K562 (cell line): ENCODE results near the gene FOXS1. TPM values are rescaled to one million over a fixed set of nuclear protein-coding genes. Genes with fewer than 3 reads are reported as not detected.
A peak's percentile ranks its signal among the peaks of the same experiment; 100 is the strongest.

Source experiments
- CBX1 ChIP-seq: sonication (generic); IDR thresholded peaks from 2 replicates; pipeline ENCODE4 v1.6.1; 2016; ENCODE audit warnings: antibody characterized with exemption, low read depth, mild to moderate bottlenecking
- CBX3 ChIP-seq, 2 experiments: IDR thresholded peaks; 1 replicate in 1 of 2; 2 replicates in 1 of 2; pipeline ENCODE4 v1.6.1; 2012; ENCODE audit warnings: inconsistent platforms in 2 of 2, low read length in 2 of 2, borderline replicate concordance in 1 of 2, control low read depth in 1 of 2
- CHD4 ChIP-seq: fragments of 200-600 bp; sonication (generic); IDR thresholded peaks from 3 replicates; pipeline ENCODE4 v1.6.1; 2012; ENCODE audit warnings: low read depth, mild to moderate bottlenecking, mixed read lengths, low read length, inconsistent platforms; ENCODE audit not compliant: insufficient read depth, insufficient replicate concordance, poor library complexity, severe bottlenecking
- DPF2 ChIP-seq: fragments of 450-650 bp; IDR thresholded peaks from 2 replicates; pipeline ENCODE4 v1.6.1; 2016
- HSF4 ChIP-seq: fragments of 250-450 bp; sonication (Bioruptor Pico); IDR thresholded peaks from 2 replicates; pipeline ENCODE4 v2.1.2; 2022; ENCODE audit warnings: mild to moderate bottlenecking, moderate library complexity, borderline replicate concordance
- KAT2B ChIP-seq: IDR thresholded peaks from one replicate; pipeline ENCODE4 v1.6.1; 2012; ENCODE audit warnings: low read depth, mild to moderate bottlenecking, control low read depth, inconsistent platforms, low read length, moderate library complexity
- MAFK ChIP-seq: IDR thresholded peaks from 2 replicates; pipeline ENCODE4 v1.6.1; 2011; ENCODE audit warnings: low read length, improper control_type of control experiment
- PHB2 ChIP-seq: fragments of 450-650 bp; IDR thresholded peaks from 2 replicates; pipeline ENCODE4 v1.6.1; 2017; ENCODE audit warnings: low read depth
- POLR2A ChIP-seq: fragments of 450-650 bp; conservative IDR thresholded peaks from 2 replicates; pipeline ENCODE4 v1.6.1; 2016
- POLR2AphosphoS5 ChIP-seq: IDR thresholded peaks from 2 replicates; pipeline ENCODE4 v1.6.1; 2011; ENCODE audit warnings: mild to moderate bottlenecking, low read depth, low read length, moderate library complexity; ENCODE audit not compliant: control insufficient read depth, insufficient read depth
- ZNF165 ChIP-seq: fragments of 250-450 bp; sonication (Bioruptor Pico); IDR thresholded peaks from 2 replicates; pipeline ENCODE4 v1.4.0; 2020; ENCODE audit warnings: borderline replicate concordance
- ZNF511 ChIP-seq: sonication (generic); formaldehyde crosslinking; IDR thresholded peaks from 2 replicates; pipeline ENCODE4 v1.8.0; 2022; ENCODE audit warnings: mild to moderate bottlenecking, missing genetic modification reagents
- ZNF551 ChIP-seq: fragments of 250-450 bp; sonication (Bioruptor Pico); IDR thresholded peaks from 2 replicates; pipeline ENCODE4 v1.5.0; 2021; ENCODE audit warnings: mild to moderate bottlenecking, moderate library complexity
- ZNF695 ChIP-seq: fragments of 450-650 bp; formaldehyde crosslinking; IDR thresholded peaks from 2 replicates; pipeline ENCODE4 v1.4.0; 2020; ENCODE audit warnings: mild to moderate bottlenecking, moderate library complexity
- polyA plus RNA-seq, 8 experiments: library from polyadenylated mRNA; depleted of rRNA in 4 of 8; stranded (reverse) in 5 of 8; unstranded in 3 of 8; fragments of >200 nt; fragmentation: Nextera tagmentation in 2 of 8; fragmentation: Illumina TruSeq in 1 of 8; extraction: Ambion mirVana in 2 of 8; extraction: Trizol in 1 of 8; gene quantifications; 2 replicates each; pipeline versions ENCODE4 v1.2.1 to v1.2.3, GENCODE V29; 2011 to 2014; ENCODE audit warnings: inconsistent platforms in 1 of 8, missing spikeins in 1 of 8
- total RNA-seq, 7 experiments: library from RNA; depleted of rRNA in 6 of 7; stranded (reverse); fragments of >200 nt in 6 of 7; fragmentation: Illumina TruSeq in 2 of 7; extraction: Trizol in 2 of 7; gene quantifications; 2 replicates each; pipeline versions ENCODE4 v1.2.1 to v1.2.3, GENCODE V29; 2011 to 2021; ENCODE audit warnings: low replicate concordance in 1 of 7
- TF ChIP-seq, protein P1 (sequence below): fragments of 200-600 bp; sonication (generic); IDR thresholded peaks from one replicate; pipeline ENCODE4 v1.6.1; 2012; ENCODE audit warnings: mild to moderate bottlenecking, low read depth, low read length, inconsistent platforms
- TF ChIP-seq, protein P2 (sequence below), 2 experiments: fragments of 450-650 bp in 1 of 2; sonication (generic) in 1 of 2; formaldehyde crosslinking; conservative IDR thresholded peaks; 2 replicates each; pipeline versions ENCODE4 v1.4.0 to v1.8.1; 2020 to 2022; ENCODE audit warnings: mild to moderate bottlenecking in 1 of 2, missing genetic modification reagents in 1 of 2

The FOXS1 gene
- total and polyA plus RNA-seq, 9 of the 15 experiments (the other 6 are each of a cell fraction or from before 2014, with no cell fraction given), result not detected

GRCh38 chr20:31839782-31840487 lies 5.5 kb downstream of the FOXS1 start (continued):
- TF ChIP-seq, protein P1, sequence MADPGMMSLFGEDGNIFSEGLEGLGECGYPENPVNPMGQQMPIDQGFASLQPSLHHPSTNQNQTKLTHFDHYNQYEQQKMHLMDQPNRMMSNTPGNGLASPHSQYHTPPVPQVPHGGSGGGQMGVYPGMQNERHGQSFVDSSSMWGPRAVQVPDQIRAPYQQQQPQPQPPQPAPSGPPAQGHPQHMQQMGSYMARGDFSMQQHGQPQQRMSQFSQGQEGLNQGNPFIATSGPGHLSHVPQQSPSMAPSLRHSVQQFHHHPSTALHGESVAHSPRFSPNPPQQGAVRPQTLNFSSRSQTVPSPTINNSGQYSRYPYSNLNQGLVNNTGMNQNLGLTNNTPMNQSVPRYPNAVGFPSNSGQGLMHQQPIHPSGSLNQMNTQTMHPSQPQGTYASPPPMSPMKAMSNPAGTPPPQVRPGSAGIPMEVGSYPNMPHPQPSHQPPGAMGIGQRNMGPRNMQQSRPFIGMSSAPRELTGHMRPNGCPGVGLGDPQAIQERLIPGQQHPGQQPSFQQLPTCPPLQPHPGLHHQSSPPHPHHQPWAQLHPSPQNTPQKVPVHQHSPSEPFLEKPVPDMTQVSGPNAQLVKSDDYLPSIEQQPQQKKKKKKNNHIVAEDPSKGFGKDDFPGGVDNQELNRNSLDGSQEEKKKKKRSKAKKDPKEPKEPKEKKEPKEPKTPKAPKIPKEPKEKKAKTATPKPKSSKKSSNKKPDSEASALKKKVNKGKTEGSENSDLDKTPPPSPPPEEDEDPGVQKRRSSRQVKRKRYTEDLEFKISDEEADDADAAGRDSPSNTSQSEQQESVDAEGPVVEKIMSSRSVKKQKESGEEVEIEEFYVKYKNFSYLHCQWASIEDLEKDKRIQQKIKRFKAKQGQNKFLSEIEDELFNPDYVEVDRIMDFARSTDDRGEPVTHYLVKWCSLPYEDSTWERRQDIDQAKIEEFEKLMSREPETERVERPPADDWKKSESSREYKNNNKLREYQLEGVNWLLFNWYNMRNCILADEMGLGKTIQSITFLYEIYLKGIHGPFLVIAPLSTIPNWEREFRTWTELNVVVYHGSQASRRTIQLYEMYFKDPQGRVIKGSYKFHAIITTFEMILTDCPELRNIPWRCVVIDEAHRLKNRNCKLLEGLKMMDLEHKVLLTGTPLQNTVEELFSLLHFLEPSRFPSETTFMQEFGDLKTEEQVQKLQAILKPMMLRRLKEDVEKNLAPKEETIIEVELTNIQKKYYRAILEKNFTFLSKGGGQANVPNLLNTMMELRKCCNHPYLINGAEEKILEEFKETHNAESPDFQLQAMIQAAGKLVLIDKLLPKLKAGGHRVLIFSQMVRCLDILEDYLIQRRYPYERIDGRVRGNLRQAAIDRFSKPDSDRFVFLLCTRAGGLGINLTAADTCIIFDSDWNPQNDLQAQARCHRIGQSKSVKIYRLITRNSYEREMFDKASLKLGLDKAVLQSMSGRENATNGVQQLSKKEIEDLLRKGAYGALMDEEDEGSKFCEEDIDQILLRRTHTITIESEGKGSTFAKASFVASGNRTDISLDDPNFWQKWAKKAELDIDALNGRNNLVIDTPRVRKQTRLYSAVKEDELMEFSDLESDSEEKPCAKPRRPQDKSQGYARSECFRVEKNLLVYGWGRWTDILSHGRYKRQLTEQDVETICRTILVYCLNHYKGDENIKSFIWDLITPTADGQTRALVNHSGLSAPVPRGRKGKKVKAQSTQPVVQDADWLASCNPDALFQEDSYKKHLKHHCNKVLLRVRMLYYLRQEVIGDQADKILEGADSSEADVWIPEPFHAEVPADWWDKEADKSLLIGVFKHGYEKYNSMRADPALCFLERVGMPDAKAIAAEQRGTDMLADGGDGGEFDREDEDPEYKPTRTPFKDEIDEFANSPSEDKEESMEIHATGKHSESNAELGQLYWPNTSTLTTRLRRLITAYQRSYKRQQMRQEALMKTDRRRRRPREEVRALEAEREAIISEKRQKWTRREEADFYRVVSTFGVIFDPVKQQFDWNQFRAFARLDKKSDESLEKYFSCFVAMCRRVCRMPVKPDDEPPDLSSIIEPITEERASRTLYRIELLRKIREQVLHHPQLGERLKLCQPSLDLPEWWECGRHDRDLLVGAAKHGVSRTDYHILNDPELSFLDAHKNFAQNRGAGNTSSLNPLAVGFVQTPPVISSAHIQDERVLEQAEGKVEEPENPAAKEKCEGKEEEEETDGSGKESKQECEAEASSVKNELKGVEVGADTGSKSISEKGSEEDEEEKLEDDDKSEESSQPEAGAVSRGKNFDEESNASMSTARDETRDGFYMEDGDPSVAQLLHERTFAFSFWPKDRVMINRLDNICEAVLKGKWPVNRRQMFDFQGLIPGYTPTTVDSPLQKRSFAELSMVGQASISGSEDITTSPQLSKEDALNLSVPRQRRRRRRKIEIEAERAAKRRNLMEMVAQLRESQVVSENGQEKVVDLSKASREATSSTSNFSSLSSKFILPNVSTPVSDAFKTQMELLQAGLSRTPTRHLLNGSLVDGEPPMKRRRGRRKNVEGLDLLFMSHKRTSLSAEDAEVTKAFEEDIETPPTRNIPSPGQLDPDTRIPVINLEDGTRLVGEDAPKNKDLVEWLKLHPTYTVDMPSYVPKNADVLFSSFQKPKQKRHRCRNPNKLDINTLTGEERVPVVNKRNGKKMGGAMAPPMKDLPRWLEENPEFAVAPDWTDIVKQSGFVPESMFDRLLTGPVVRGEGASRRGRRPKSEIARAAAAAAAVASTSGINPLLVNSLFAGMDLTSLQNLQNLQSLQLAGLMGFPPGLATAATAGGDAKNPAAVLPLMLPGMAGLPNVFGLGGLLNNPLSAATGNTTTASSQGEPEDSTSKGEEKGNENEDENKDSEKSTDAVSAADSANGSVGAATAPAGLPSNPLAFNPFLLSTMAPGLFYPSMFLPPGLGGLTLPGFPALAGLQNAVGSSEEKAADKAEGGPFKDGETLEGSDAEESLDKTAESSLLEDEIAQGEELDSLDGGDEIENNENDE, result no peak
- no peak for TF ChIP-seq MAFK
- no peak for TF ChIP-seq PHB2
- TF ChIP-seq CBX1, result peak; percentile 81; the same call in 1 of the 2 replicates
- no peak for TF ChIP-seq HSF4
- TF ChIP-seq ZNF511 (CRISPR knock-in tag), result no peak
- no peak for TF ChIP-seq ZNF165
- no peak for TF ChIP-seq ZNF551 (CRISPR knock-in tag)
- TF ChIP-seq POLR2AphosphoS5, result no peak
- TF ChIP-seq ZNF695 (CRISPR knock-in tag), result no peak
- TF ChIP-seq KAT2B, result no peak
- TF ChIP-seq POLR2A, result no peak
- TF ChIP-seq, protein P2, sequence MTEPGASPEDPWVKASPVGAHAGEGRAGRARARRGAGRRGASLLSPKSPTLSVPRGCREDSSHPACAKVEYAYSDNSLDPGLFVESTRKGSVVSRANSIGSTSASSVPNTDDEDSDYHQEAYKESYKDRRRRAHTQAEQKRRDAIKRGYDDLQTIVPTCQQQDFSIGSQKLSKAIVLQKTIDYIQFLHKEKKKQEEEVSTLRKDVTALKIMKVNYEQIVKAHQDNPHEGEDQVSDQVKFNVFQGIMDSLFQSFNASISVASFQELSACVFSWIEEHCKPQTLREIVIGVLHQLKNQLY (CRISPR knock-in tag; conservative IDR thresholded peaks at IDR 0.05), result no peak
- peak; percentile 21 for TF ChIP-seq CHD4
- TF ChIP-seq CBX3 (IDR thresholded peaks at IDR 0.05; ENCODE audit: borderline replicate concordance in 1 of 2, low read length in 2 of 2), result peak in 1 of 2 experiments; percentile 54; a peak in 1 of 3 replicates
- TF ChIP-seq DPF2, result no peak
